GM19397 (cell line): ENCODE results near the gene PAN2.
"Not testable (repeated sequence)": the region's sequence is repeated elsewhere in the genome, so short reads cannot be mapped to it uniquely, and the experiment has no call there.

Experiments used
- ATAC-seq: cut with Tn5 transposase; IDR thresholded peaks from one replicate; pipeline ENCODE4 v1.9.1; 2021; ENCODE audit warnings: mild to moderate bottlenecking, moderate library complexity; ENCODE audit not compliant: unreplicated experiment

Gene PAN2

DNA sequence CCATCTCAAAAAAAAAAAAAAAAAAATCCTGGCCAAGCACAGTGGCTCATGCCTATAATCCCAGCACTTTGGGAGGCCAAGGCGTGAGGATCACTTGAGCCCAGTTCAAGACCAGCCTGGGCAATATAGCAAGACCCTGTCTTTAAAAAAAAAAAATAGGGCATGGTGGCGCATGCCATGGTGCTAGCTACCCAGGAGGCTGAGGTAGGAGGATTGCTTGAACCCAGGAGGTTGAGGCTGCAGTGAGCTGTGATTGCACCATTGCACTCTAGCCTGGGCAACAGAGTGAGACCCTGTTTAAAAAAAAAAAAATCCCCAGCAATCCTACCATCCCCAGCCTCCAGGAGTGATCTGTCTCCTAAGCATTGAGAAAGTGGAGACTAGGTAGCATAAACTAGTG lies 8.5 kb upstream of the PAN2 start:
- ATAC-seq, result not testable (repeated sequence)

DNA sequence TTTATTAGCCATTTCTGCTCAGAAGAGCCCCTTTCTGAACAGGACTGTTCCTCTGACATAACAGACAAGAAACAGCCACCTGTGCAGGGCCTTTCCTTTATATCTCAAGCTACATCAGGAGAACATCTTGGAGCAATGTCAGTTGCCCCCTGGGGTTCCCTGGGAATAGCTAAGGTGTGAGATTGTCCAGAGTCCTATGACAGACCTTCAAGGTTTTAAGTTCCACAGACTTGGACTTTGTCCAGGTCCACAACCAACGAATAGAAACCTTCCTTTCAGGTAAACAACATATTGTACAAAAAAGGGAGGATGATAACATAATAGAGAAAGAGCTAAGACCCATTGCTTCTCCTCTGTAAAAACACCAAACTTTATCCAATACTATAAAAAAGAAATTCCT lies 7.8 kb upstream of the PAN2 start:
- no peak for ATAC-seq

DNA sequence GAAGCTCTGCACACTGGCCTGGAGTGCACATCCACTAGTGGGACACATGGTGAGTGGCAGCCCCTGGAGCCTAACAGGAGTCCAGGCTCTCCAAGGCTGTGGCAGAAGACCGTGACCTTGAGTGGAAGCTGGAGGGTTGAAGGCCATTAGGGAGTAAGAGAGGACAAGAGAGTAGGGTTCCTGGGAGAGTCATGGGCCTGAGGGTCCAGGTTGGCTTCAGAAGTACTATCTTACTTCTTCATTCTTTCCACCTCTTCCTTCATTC lies 5.3 kb upstream of the PAN2 start:
- no peak for ATAC-seq

DNA sequence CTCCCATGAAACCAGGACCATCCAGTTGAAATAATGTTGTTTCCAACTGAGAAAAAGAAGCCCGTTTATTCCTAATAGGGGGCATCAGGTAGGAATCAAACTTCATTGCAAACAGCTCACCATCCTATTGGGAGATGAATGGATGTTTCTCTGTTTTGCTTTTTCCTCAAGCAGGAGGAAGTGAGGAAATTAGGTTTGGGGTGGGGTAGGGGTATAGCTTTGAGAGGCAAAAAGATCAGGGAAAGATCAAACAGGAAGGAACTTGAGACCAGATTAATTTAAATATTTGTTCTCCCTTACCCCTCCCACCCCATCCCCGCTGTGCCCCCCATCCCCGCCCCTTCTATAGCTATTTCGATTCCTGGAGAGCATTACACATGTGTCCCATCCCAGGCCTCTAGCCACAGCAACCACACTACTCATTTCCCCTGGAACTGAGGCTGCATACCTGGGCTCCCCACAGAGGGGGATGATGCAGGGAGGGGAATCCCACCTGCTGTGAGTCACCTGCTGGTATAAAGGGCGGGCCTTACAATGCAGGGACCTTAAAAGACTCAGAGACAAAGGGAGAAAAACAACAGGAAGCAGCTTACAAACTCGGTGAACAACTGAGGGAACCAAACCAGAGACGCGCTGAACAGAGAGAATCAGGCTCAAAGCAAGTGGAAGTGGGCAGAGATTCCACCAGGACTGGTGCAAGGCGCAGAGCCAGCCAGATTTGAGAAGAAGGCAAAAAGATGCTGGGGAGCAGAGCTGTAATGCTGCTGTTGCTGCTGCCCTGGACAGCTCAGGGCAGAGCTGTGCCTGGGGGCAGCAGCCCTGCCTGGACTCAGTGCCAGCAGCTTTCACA lies 4.7 kb upstream of the PAN2 start, which contains the start of gene IL23A:
Gene IL23A, plus strand, starts transcription at position 577 of the 850 bp plus-strand sequence. Its CDS starts 161 bp downstream, at position 738.
- ATAC-seq, result no peak

DNA sequence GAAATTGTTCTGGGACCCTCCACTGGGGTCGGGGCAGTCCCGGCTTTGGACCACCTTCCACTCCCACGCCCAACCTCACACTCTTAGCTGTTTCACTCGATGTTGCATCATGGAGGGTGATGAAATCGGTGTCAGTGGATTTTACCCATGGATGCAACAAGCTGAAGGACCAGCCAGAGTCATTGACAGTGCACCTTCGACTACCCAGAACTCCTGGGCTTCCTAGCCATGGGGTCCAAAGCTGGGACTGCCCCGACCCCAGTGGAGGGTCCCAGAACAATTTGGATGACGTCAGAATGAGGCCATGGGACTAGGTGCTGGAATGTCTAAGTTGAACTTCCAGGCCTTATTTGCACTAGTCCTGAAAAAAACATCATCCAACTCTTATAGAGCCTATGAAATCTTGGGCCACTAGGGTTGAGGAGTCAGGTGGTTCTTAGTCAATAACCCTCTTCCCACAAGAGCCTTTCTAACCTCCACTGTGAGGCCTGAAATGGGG lies 4.0 kb upstream of the PAN2 start:
- no peak for ATAC-seq

DNA sequence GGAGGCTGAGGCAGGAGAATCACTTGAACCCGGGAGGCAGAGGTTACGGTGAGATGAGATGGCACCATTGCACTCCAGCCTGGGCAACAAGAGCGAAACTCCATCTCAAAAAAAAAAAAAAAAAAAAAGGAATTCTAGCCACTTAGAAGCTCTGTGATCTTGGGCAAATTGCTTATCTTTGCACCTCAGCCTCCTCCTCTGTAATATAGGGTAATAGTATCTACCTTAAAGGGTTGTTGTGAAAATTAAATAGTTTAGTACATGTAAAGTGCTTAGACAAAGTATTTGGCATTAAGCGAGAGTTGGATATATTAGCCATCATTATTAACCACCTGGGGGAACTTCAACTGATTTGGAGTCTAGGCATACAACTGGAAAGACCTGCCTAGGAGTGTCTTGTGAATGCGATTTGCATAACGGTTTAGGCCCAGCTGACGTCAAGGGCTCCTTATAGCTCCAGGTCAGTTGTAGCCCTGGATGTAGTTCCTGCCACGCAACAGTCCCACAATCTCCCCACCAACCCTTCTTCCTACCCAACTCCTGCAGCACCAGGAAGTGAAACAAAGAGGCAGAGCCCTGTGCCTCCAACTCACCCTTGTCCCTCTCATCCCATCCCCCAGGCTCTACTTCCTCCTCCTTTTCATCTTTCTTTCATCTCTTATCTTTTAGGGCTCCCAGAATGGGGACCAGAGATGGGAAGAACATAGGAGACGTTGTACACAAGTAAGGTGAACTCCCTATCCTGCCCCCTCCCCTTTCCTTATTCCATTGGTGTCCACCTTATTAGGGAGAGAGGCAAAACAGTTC lies 2.8 kb upstream of the PAN2 start:
- no peak for ATAC-seq

DNA sequence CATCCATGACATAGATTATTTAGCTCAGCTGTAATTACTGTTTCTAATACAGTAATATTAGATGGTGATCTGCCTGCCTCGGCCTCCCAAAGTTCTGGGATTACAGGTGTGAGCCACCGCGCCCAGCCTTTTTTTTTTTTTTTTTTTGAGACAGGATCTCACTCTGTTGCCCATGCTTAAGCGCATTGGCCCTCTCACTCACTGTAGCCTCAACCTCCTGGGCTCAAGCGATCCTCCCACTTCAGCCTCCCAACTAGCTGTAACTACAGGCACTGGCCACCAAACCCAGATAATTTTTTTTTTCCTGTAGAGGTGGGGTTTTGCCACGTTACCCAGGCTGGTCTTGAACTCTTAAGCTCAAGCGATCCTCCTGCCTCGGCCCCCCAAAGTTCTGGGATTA lies 1.7 kb upstream of the PAN2 start:
- not testable (repeated sequence) for ATAC-seq

DNA sequence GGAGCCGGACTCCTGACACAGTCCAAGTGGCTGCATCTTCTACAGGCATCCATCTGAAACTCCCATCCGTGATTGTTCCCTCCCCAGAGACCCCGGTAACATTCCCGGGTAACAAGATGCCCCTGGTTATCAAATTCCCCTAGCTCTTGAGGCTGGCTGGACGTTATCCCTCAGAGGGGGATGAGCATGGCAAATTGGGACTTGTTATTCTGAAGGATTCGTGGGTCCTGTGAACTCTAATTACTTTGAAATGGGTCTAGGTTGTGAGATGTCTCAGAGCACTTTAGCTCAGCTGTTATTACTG lies 642 bp upstream of the PAN2 start:
- ATAC-seq, result no peak

DNA sequence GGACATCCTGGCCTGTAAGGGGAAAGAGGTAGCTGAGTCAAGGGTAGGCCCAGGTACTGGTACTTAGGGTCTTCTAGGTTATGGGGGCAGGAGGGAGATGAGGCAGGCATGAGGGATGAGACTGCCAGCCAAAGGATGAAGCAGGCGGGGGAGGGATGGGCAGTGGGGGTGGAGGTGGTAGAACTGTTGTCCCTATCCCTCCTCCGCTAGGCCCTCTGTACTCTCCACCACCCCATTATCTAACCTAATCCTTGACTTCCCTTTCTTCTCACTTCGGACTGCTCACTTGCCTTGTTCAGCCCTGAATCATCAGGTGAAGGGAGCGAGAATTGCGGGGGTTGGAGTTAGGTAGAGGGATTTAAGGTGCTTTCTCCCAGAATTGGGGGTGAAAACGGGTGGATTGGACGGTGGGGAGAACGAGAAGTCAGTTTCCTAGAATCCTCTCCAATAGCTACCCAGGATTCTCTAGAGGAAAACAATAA lies 562 bp downstream of the PAN2 start:
- no peak for ATAC-seq

DNA sequence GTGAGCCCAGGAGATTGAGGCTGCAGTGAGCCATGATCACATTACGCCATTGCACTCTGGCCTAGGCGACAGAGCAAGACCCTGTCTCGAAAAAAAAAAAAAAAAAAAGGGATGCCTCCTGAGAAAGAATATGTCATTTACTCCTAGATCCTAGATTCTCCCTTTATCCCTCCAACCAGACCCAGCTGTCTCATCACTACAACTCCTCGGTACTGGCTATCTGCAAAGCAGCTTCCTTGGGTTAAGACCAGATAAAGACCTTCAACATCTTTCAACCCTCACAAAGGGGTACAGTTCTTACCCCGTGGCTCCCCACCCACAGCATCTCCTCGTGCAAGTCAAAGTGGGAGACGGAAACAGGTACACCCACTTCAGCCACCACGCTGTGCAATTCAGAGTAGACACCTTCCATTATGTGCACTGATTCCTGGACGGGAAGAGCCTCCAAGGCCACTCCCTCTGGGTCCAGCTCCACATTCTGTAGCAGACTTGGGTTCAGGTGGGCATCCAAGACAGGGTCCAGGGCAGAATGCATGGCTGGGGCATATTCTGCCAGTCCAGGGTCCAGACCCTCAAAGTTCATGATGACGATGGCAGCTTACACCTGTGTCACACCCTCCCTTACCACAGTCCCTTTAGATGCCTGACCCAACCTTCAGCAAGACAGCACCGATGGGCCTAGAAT lies 1.1 kb downstream of the PAN2 start:
- no peak for ATAC-seq

DNA sequence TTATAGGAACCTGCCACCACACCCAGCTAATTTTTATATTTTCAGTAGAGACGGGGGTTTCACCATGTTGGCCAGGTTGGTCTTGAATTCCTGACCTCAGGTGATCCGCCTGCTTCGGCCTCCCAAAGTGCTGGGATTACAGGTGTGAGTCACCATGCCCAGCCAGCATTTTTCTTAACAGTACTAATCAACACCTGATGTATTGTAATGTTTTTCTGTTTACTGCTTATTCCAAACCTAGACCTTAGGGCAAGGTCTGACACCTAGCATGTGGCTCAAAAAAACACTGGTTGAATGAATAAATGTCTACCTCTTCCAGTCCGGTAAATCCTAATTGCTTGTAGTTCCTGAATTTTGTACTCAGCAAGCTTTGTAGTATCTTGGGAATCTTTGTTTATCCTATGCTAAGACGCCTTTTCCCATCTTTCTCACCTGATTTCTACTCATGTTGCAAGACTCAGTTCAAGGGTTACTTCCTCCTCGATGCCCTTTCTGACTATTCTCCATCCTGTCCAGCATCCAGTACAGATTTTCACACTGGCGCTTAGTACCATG lies 2.8 kb downstream of the PAN2 start:
- no peak for ATAC-seq

DNA sequence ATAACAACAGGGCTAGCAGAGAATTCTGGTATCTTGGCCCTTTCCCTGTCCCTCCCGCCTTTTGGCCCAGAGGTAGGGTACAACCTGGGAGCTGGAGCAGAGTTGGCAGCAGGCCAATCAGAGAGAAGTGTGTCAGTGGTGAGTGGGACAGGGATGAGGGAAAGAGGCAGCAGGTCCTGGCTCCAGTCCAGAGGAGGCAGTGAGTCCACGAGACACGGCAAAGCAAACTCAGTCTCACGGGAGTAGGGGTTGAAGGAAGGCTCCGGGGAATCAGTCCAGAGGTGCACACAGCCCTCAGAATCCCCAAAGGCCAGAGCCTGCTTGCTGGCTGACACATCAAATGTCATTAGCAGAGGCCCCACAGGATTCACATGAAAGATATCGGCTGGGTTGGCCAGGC lies 7.3 kb downstream of the PAN2 start:
- no peak for ATAC-seq

DNA sequence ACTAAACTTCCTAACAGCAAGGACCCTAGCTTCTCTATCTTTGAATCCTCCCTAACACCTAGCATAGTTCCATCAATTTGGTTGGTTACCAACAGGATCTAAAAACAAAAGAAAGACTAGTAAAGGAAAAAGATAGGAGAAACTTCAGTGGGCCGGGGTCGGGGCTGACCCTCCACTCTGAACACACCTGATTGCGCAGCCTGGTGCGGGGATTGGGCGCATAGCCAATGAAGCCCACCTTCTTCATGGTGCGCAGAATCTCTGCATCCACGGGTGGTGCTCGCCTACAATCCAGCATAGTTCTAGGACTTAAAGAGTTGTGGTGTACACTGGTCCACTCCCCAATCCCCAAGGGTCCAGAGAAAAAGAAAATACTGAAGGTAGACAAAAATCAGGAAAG lies 7.7 kb downstream of the PAN2 start:
- ATAC-seq, result no peak

DNA sequence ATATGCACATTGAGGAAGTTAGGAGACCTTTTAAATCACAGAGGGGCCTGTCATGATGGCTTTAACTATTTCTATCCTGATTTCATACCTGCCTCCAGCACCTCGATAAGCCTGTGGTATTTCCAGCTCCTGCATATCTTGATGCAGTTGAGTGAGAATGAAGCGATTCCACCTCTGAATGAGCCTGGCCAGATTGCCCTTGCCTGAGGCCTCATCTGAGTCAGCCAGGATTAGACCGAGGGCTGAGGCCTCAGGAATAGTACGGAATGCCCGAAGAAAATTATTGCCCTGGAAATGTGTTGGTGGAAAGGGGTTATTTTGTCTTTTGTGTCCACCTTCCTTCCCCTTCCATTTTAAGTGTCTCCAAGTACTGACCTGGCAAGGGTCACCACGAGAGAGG lies 9.6 kb downstream of the PAN2 start:
- no peak for ATAC-seq

DNA sequence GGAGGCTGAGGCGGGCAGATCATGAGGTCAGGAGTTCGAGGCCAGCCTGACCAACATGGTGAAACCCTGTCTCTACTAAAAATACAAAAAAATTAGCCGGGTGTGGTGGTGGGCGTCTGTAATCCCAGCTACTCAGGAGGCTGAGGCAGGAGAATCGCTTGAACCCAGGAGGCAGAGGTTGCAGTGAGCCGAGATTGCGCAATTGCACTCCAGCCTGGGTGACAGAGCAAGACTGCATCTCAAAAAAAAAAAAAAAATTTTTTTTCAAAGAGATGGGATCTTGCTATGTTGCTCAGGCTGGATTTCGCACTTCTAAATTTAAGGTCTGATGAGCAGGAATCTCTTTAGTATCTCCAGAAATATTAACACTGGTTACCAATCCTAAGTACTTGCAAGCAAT lies 12.2 kb downstream of the PAN2 start:
- not testable (repeated sequence) for ATAC-seq

DNA sequence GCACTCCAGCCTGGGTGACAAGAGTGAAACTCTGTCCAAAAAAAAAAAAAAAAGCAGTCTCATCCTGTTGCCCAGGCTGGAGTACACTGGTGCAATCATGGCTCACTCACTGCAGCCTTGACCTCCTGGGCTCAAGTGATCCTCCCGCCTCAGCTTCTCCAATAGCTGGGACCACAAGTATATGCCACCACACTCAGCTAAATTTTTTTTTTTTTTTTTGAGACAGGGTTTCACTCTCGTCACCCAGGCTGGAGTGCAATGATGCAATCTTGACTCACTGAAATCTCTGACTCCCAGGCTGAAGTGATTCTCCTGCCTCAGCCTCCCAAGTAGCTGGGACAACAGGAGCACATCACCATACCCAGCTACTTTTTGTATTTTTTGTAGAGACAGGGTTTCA lies 12.8 kb downstream of the PAN2 start:
- ATAC-seq, result no peak

DNA sequence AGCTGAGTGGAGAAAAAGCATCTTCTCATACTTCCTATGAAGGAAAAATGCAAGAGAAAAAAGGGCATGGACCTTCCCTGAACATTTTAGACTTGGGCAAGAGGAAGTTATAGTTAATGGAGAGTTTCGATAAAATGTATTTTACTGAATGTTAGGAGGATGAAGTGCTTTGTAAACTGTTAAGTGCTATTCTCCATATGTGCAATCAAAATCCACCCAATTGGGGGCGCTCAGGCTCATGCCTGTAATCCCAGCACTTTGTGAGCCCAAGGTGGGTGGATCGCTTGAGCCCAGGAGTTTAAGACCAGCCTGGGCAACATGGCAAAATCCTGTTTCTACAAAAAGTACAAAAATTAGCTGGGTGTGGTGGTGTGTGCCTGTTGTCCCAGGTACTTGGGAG lies 16.1 kb downstream of the PAN2 start:
- no peak for ATAC-seq

DNA sequence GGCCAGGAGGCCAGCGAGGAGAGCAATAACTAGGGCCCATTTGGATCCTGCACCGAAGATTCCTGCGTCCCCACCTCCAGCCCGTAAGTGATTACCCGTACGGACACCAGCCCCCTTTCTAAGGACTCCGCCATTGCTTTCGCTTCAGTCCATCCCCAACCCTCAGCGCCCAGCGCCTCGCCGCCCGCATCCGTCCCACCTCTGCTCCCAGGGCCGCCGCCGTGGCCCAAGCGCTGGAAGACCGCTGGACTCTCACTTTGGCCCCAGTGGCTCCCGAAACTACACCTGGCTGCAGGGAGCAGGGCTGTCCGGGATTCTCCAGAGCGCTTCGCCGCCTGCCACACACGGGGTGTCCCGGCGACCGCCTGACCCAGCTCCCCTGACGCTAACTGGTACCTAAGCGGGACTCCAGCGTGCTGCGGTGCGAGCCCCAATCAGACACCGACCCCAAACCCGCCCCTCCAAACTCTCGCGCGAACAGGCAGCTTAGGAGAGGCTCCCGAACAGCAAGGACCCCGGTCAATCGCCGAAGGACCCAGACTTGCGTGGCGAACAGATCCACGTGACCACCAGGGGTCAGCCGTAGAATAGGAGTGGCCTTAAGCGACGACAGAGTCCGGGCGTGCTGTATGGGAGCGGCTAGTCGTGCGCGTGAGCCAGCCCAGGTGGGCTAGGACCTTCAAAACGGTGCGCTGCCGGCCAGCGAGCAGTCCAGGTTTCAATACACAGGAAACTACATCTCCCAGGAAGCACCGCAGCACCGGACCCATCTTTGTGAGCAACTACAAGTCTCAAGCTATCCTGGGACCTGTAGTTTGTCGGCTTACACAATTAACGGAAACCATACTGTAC lies 18.0 kb downstream of the PAN2 start, which contains the start of gene CNPY2:
Gene CNPY2, minus strand, starts transcription at position 367 of the 852 bp plus-strand sequence. CDS start 771 bp downstream, outside the sequence.
- ATAC-seq, result peak; percentile 87

DNA sequence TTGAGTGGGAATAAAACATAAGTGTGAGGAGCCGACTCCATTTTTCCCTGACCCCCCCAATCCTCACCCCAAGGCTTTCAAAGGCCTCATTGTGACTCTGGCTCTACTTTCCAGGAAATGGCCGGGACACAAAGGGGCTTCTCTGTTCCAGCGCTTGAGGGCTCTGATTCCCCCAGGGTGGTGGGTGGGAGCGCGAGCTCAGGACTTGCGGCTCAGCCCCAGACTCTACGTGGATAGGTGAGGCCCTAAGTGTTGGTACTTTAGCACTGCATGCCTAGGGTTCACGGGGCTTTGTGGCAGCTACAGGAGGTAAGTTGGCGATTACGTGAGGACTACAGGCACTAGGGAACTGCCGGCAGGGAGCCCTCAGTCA lies 18.6 kb downstream of the PAN2 start:
- ATAC-seq, result no peak

DNA sequence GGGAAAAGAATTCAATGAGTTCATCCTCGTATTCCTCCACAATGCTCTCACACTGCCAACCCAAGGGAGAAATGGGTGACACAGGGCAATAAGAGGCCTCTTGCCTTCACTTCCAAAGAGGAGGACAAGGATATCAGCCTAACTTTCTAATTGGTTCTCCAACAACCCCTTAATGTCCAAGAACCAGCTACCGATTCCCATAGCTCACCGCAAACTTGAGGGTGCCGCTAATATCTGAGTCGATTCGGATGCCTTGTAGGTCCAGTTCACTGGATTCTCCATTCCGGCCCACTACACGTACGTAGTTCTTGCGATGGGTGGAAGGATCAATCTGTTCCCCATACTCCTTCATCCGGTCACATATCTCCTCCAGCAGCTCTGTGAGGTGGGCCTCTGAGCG lies 22.8 kb downstream of the PAN2 start:
- ATAC-seq, result no peak
